Liver (tissue), 9 donors: ENCODE measurements around the gene MARK1. TPM values are rescaled to one million over a fixed set of nuclear protein-coding genes. Genes with fewer than 3 reads are reported as not detected.

Experiments
- DNase-seq: peaks from one replicate; pipeline ENCODE4 v3.0.0-alpha.2; 2017; ENCODE audit warnings: low spot score
- H3K27ac ChIP-seq, 2 donors: one replicate each; pipeline ENCODE4 v1.7.0; 2013; ENCODE audit warnings: inconsistent platforms in 2 of 2, low read length in 2 of 2, control low read depth in 1 of 2, low read depth in 1 of 2, mild to moderate bottlenecking in 1 of 2
- H3K27me3 ChIP-seq, 4 donors: one replicate each; pipeline versions ENCODE4 v1.6.1 to v1.7.0; 2013; ENCODE audit warnings: low read length in 3 of 4, inconsistent platforms in 1 of 4, mild to moderate bottlenecking in 1 of 4, moderate library complexity in 1 of 4; ENCODE audit not compliant: control insufficient read depth in 4 of 4, insufficient read depth in 4 of 4
- H3K36me3 ChIP-seq, 4 donors: one replicate each; pipeline versions ENCODE4 v1.6.1 to v1.7.0; 2013; ENCODE audit warnings: low read length in 3 of 4, mild to moderate bottlenecking in 3 of 4, low read depth in 1 of 4, moderate library complexity in 1 of 4; ENCODE audit not compliant: control insufficient read depth in 4 of 4, insufficient read depth in 3 of 4
- H3K4me1 ChIP-seq, 4 donors: one replicate each; pipeline versions ENCODE4 v1.6.1 to v1.7.0; 2013; ENCODE audit warnings: low read length in 3 of 4, mild to moderate bottlenecking in 3 of 4, moderate library complexity in 1 of 4; ENCODE audit not compliant: control insufficient read depth in 4 of 4, insufficient read depth in 4 of 4
- H3K4me3 ChIP-seq, 3 donors: one replicate each; pipeline versions ENCODE4 v1.6.1 to v1.7.0; 2013; ENCODE audit warnings: low read length in 3 of 3, control low read depth in 1 of 3, low read depth in 1 of 3, mild to moderate bottlenecking in 1 of 3
- H3K9ac ChIP-seq, 2 donors: one replicate each; pipeline ENCODE4 v1.7.0; 2013; ENCODE audit warnings: low read length in 2 of 2, mild to moderate bottlenecking in 2 of 2, moderate library complexity in 2 of 2, control low read depth in 1 of 2, low read depth in 1 of 2
- H3K9me3 ChIP-seq, 4 donors: one replicate each; pipeline versions ENCODE4 v1.6.1 to v1.7.0; 2013; ENCODE audit warnings: low read length in 3 of 4; ENCODE audit not compliant: control insufficient read depth in 4 of 4
- CTCF ChIP-seq: fragments of 150-350 bp; IDR thresholded peaks from 2 replicates; pipeline ENCODE4 v1.5.1; 2017; ENCODE audit warnings: improper control_type of control experiment, low read depth, low read length; ENCODE audit not compliant: missing input control
- EGR1 ChIP-seq, 2 donors: IDR thresholded peaks; 2 replicates each; pipeline ENCODE4 v1.6.1; 2016 to 2018; ENCODE audit warnings: antibody characterized with exemption in 2 of 2, low read depth in 2 of 2
- FOXA1 ChIP-seq: IDR thresholded peaks from 2 replicates; pipeline ENCODE4 v1.6.1; 2016; ENCODE audit warnings: antibody characterized with exemption
- FOXA2 ChIP-seq: IDR thresholded peaks from 2 replicates; pipeline ENCODE4 v1.6.1; 2016; ENCODE audit warnings: antibody characterized with exemption
- GABPA ChIP-seq, 2 donors: IDR thresholded peaks in 1 of 2; conservative IDR thresholded peaks in 1 of 2; 2 replicates each; pipeline ENCODE4 v1.6.1; 2016; ENCODE audit warnings: antibody characterized with exemption in 2 of 2, mild to moderate bottlenecking in 1 of 2, moderate library complexity in 1 of 2
- HNF4A ChIP-seq, 2 donors: conservative IDR thresholded peaks; 2 replicates each; pipeline ENCODE4 v1.6.1; 2016; ENCODE audit warnings: antibody characterized with exemption in 2 of 2, mild to moderate bottlenecking in 2 of 2
- HNF4G ChIP-seq: IDR thresholded peaks from 2 replicates; pipeline ENCODE4 v1.6.1; 2016; ENCODE audit warnings: antibody characterized with exemption
- JUND ChIP-seq, 2 donors: IDR thresholded peaks; 2 replicates each; pipeline ENCODE4 v1.6.1; 2016; ENCODE audit warnings: antibody characterized with exemption in 2 of 2
- MAX ChIP-seq: IDR thresholded peaks from 2 replicates; pipeline ENCODE4 v1.6.1; 2016; ENCODE audit warnings: antibody characterized with exemption
- NR2F2 ChIP-seq: IDR thresholded peaks from 2 replicates; pipeline ENCODE4 v1.6.1; 2016; ENCODE audit warnings: antibody characterized with exemption
- RAD21 ChIP-seq, 2 donors: IDR thresholded peaks; 2 replicates each; pipeline ENCODE4 v1.6.1; 2016; ENCODE audit warnings: antibody characterized with exemption in 2 of 2, mild to moderate bottlenecking in 2 of 2
- REST ChIP-seq: IDR thresholded peaks from 2 replicates; pipeline ENCODE4 v1.6.1; 2016; ENCODE audit warnings: antibody characterized with exemption, mild to moderate bottlenecking
- RXRA ChIP-seq, 2 donors: IDR thresholded peaks; 2 replicates each; pipeline ENCODE4 v1.6.1; 2017 to 2018; ENCODE audit warnings: antibody characterized with exemption in 2 of 2, mild to moderate bottlenecking in 1 of 2
- SP1 ChIP-seq: IDR thresholded peaks from 2 replicates; pipeline ENCODE4 v1.6.1; 2018; ENCODE audit warnings: antibody characterized with exemption, mild to moderate bottlenecking
- TAF1 ChIP-seq: conservative IDR thresholded peaks from 2 replicates; pipeline ENCODE4 v1.6.1; 2016; ENCODE audit warnings: antibody characterized with exemption, mild to moderate bottlenecking
- YY1 ChIP-seq: IDR thresholded peaks from 2 replicates; pipeline ENCODE4 v1.6.1; 2016; ENCODE audit warnings: antibody characterized with exemption, mild to moderate bottlenecking
- ZBTB33 ChIP-seq: IDR thresholded peaks from 2 replicates; pipeline ENCODE4 v1.6.1; 2016; ENCODE audit warnings: antibody characterized with exemption
- WGBS: extraction: QIAGEN DNeasy Blood & Tissue Kit; methylation state at CpG from one replicate; pipeline ENCODE4 v1.1.7; 2013; 5-methylcytosine and 5-hydroxymethylcytosine counted together
- polyA plus RNA-seq, 2 donors: library from polyadenylated mRNA; stranded (reverse) in 1 of 2; unstranded in 1 of 2; fragments of 200-250 nt in 1 of 2; fragments of >200 nt in 1 of 2; fragmentation: Nextera tagmentation in 1 of 2; extraction: Ambion mirVana in 1 of 2; gene quantifications; one replicate each; pipeline versions ENCODE4 v1.2.1 to v1.2.3, GENCODE V29; 2013 to 2015
- total RNA-seq, 2 donors: library from RNA; depleted of rRNA; stranded (reverse); fragments of >200 nt; gene quantifications; one replicate each; pipeline ENCODE4 v1.2.3, GENCODE V29; 2014
- donor health status: healthy.
- donor health status: healthy.
- donor health status: healthy.
- donor health status: healthy.
- donor health status: healthy.

Gene MARK1
- total and polyA plus RNA-seq, 4 donors = 0.10 to 0.59 (median 0.25) TPM

GRCh38 chr1:220670365-220670764 lies 142.4 kb downstream of the MARK1 start (continued):
- no peak for TF ChIP-seq REST
- no peak for TF ChIP-seq NR2F2
- TF ChIP-seq HNF4G = no peak
- no peak for TF ChIP-seq RXRA (IDR thresholded peaks at IDR 0.05)

- Histone ChIP-seq H3K9ac (no peak overlapping the region), H3K36me3 (no peaks in the 10 kb centered on the region), H3K9me3 (no peaks in the 10 kb centered on the region), H3K4me1 (no peaks in the 10 kb centered on the region), H3K27me3 (no peaks in the 10 kb centered on the region), H3K27ac (no peak overlapping the region), H3K4me3 (no peak overlapping the region)
- 98% methylated on average over 1 of the region's 1 CpG for WGBS
- TF ChIP-seq FOXA2 = no peak
- TF ChIP-seq NR2F2 = no peak
- TF ChIP-seq TAF1 = no peak
- no peak for TF ChIP-seq HNF4G
- TF ChIP-seq SP1 = no peak
- TF ChIP-seq RXRA (IDR thresholded peaks at IDR 0.05) = no peak
- no peak for TF ChIP-seq JUND (IDR thresholded peaks at IDR 0.05)
- TF ChIP-seq HNF4A (conservative IDR thresholded peaks at IDR 0.05) = no peak
- TF ChIP-seq FOXA1 = no peak
- TF ChIP-seq ZBTB33 = no peak
- TF ChIP-seq REST = no peak
- TF ChIP-seq EGR1 (IDR thresholded peaks at IDR 0.05; ENCODE audit: low read depth in 2 of 2) = no peak
- TF ChIP-seq CTCF = no peak
- no peak for TF ChIP-seq GABPA (IDR thresholded peaks at IDR 0.05 in 1 of 2, conservative IDR thresholded peaks at IDR 0.05 in 1 of 2)
- no peak for TF ChIP-seq MAX
- TF ChIP-seq RAD21 (IDR thresholded peaks at IDR 0.05) = no peak
- no peak for TF ChIP-seq YY1
- DNase-seq = no peak
Observed at GRCh38 chr1:220673921-220674320, 146.0 kb downstream of the MARK1 start.
